Heart left ventricle (tissue), 16 donors: ENCODE measurements around the gene DNAH17. TPM values are rescaled to one million over a fixed set of nuclear protein-coding genes. Genes with fewer than 3 reads are reported as not detected.

Experiments used
- ATAC-seq, 4 donors: fragments of 200-7000 bp; cut with Tn5 transposase; one replicate each; pipeline ENCODE4 v1.9.1; 2020 to 2022; ENCODE audit warnings: moderate library complexity in 4 of 4, mild to moderate bottlenecking in 3 of 4, moderate number of reproducible peaks in 1 of 4
- DNase-seq, 5 donors: peaks; one replicate each; pipeline ENCODE4 v3.0.0-alpha.2; 2020
- H3K27ac ChIP-seq, 12 donors: fragments of 200-600 bp; sonication (generic) in 4 of 12; one replicate each; pipeline versions ENCODE4 v1.5.0 to v1.8.0; 2016 to 2022; ENCODE audit warnings: mild to moderate bottlenecking in 2 of 12
- H3K27me3 ChIP-seq, 9 donors: fragments of 200-600 bp; sonication (generic) in 2 of 9; one replicate each; pipeline versions ENCODE4 v1.5.1 to v1.8.0; 2016 to 2022; ENCODE audit warnings: mild to moderate bottlenecking in 3 of 9
- H3K36me3 ChIP-seq, 9 donors: fragments of 200-600 bp; sonication (generic) in 2 of 9; one replicate each; pipeline versions ENCODE4 v1.5.0 to v1.8.0; 2018 to 2022; ENCODE audit warnings: mild to moderate bottlenecking in 2 of 9
- H3K4me1 ChIP-seq, 12 donors: fragments of 200-600 bp; sonication (generic) in 4 of 12; one replicate each; pipeline versions ENCODE4 v1.5.0 to v1.8.0; 2016 to 2022; ENCODE audit warnings: mild to moderate bottlenecking in 3 of 12
- H3K4me3 ChIP-seq, 12 donors: fragments of 200-600 bp; sonication (generic) in 4 of 12; one replicate each; pipeline versions ENCODE4 v1.5.0 to v1.8.0; 2017 to 2022; ENCODE audit warnings: mild to moderate bottlenecking in 9 of 12, moderate library complexity in 4 of 12
- H3K9me3 ChIP-seq, 12 donors: fragments of 200-600 bp; sonication (generic) in 4 of 12; one replicate each; pipeline versions ENCODE4 v1.5.0 to v1.8.0; 2016 to 2022; ENCODE audit warnings: mild to moderate bottlenecking in 1 of 12
- POLR2A ChIP-seq, 2 donors: fragments of 450-650 bp; IDR thresholded peaks; one replicate each; pipeline ENCODE4 v1.6.1; 2017; ENCODE audit warnings: antibody characterized with exemption in 2 of 2, mild to moderate bottlenecking in 2 of 2, moderate library complexity in 2 of 2
- WGBS, 4 donors: extraction: QIAGEN DNeasy Blood & Tissue Kit in 2 of 4; methylation state at CpG; one replicate each; pipeline versions ENCODE4 v1.1.5 to v1.1.7; 2013 to 2018; 5-methylcytosine and 5-hydroxymethylcytosine counted together
- intact Hi-C, 10 donors: fragments of 100-400 bp; cut with DNase I; formaldehyde crosslinking; loops; one replicate each; pipeline versions ENCODE4 v1.11.1 to v1.14.2; 2022
- polyA plus RNA-seq, 2 donors: library from polyadenylated mRNA; stranded (reverse); fragments of 200-250 nt; gene quantifications; one replicate each; pipeline ENCODE4 v1.2.3, GENCODE V29; 2013
- total RNA-seq, 9 donors: library from RNA; depleted of rRNA in 2 of 9; stranded (reverse); fragments of >200 nt in 2 of 9; fragmentation: NEBNext Ultra II Directional in 3 of 9; extraction: Animal tissue kit (Norgen Biotek cat#: 25700) in 3 of 9; gene quantifications; one replicate each; pipeline versions ENCODE4 v1.1.0 to v1.2.4, GENCODE V29; 2016 to 2023
- TF ChIP-seq, protein P1 (sequence below), 12 donors: fragments of 200-600 bp; sonication (generic) in 4 of 12; IDR thresholded peaks; one replicate each; pipeline versions ENCODE4 v1.5.0 to v1.8.0; 2018 to 2022; ENCODE audit warnings: antibody characterized with exemption in 12 of 12, mild to moderate bottlenecking in 5 of 12
- donor health status: ischemic (EF 13 %, LVEDD 7.1; RV severe dilation, severe dysfunction).
- donor health status: healthy with polysubstance abuse.
- donor health status: DM: no; HTN: yes; CAD: no.
- donor health status: DM: no; HTN: no; CAD: no.
- donor health status: ischemic (EF 25% LVEDD 6.9; RV normal size, moderate dysfunction).
- donor health status: ischemic (EF 25% LVEDD 5.7; RV mildly dilated, moderate dysfunction).
- donor health status: healthy.
- donor health status: DM: yes; HTN: yes; CAD: no.
- donor health status: ischemic (EF 35%, LVEDD 5.7; RV mildly dilated, moderate dysfunction).
- donor health status: nonischemic (EF 11% LVEDD 7.7; RV severe dilation, severe dysfunction).
- donor health status: DM: yes; HTN: yes; CAD: no.
- donor health status: PGD.
- donor health status: ischemic (EF 29% LVEDD 5.4; RV normal size, mild dysfunction).
- donor health status: nonischemic (EF 23%, LVEDD 6.1; RV moderate dilation, normal function).

DNAH17 gene
- total and polyA plus RNA-seq, 11 donors: 0.02 to 0.63 (median 0.17) TPM; not detected in 4

- H3K27me3 ChIP-seq: no peaks in the 10 kb centered on the region
- DNase-seq (peak; percentile 68 to 89 (median 78)), ATAC-seq (peak; percentile 61 to 87 (median 78))
- peak overlapping the region; percentile 22 to 98 (median 71) for H3K27ac ChIP-seq
- no peaks in the 10 kb centered on the region for H3K9me3 ChIP-seq
- no peak for TF ChIP-seq POLR2A (IDR thresholded peaks at IDR 0.05)
- TF ChIP-seq, protein P1, sequence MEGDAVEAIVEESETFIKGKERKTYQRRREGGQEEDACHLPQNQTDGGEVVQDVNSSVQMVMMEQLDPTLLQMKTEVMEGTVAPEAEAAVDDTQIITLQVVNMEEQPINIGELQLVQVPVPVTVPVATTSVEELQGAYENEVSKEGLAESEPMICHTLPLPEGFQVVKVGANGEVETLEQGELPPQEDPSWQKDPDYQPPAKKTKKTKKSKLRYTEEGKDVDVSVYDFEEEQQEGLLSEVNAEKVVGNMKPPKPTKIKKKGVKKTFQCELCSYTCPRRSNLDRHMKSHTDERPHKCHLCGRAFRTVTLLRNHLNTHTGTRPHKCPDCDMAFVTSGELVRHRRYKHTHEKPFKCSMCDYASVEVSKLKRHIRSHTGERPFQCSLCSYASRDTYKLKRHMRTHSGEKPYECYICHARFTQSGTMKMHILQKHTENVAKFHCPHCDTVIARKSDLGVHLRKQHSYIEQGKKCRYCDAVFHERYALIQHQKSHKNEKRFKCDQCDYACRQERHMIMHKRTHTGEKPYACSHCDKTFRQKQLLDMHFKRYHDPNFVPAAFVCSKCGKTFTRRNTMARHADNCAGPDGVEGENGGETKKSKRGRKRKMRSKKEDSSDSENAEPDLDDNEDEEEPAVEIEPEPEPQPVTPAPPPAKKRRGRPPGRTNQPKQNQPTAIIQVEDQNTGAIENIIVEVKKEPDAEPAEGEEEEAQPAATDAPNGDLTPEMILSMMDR (IDR thresholded peaks at IDR 0.05): no peak
- 45 to 53% (median 48%) methylated on average over 15 of the region's 15 CpGs for WGBS, 4 donors
- H3K36me3 ChIP-seq: peaks cover 0 to 15% (median 0%) of the 10 kb centered on the region in 9 donors
- H3K4me3 ChIP-seq: peak overlapping the region in 1 of 12 donors; percentile 12
- intact Hi-C loops: loop anchor here in 4 of 10 donors (5.0 kb wide), 2 partner anchors 33 to 38 kb away; no protein-coding TSS in a partner anchor
- peaks cover 20 to 100% (median 85%) of the 10 kb centered on the region in 12 donors for H3K4me1 ChIP-seq
Observed at GRCh38 chr17:78383725-78384471, 193.3 kb downstream of the DNAH17 start.

DNA sequence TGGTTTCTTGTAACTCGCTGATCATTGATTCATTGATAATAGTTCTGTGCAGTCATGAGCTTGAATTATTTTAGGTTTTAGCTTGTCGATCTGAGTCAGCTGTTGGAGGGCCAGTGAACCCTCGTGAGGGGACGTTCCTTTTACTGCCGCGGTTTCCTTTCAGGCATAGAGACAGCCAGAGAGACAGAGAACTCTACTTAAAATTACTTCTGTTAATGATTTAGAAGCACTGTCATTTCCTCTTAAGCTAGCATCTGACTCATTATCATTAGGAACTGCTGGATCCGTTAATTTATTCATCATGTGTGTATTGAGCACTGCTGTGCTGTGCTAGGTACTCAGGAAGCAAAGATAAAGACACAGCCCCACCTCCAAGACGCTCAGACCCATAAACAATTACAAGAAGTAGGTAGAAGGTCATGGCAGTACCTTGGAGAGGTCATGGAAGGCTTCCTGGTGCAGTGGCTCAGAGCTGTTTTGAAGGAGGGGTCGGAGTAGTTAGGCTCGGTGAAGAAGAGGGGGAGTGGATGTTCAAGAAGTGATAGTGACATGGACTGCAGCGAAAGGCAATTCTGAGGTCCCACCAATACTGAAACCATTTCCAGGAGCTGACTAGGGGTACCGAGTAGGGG, 195.5 kb downstream of the DNAH17 start:
- Histone ChIP-seq H3K9me3 (no peaks in the 10 kb centered on the region), H3K4me3 (peak overlapping the region in 2 of 12 donors; percentile 2 to 37), H3K27me3 (no peaks in the 10 kb centered on the region), H3K4me1 (peaks cover 11 to 94% (median 67%) of the 10 kb centered on the region in 12 donors), H3K36me3 (peaks cover 0 to 15% (median 0%) of the 10 kb centered on the region in 9 donors), H3K27ac (peak overlapping the region in 11 of 12 donors; percentile 7 to 98 (median 56))
- ATAC-seq: peak in 3 of 4 donors; percentile 23 to 66 (median 42)
- no peak for DNase-seq
- intact Hi-C loops: loop anchor here in 4 of 10 donors (5.0 kb wide), 2 partner anchors 36 to 41 kb away; no protein-coding TSS in a partner anchor
- no peak for TF ChIP-seq POLR2A (IDR thresholded peaks at IDR 0.05)
- TF ChIP-seq, protein P1 (IDR thresholded peaks at IDR 0.05): no peak
- WGBS, 4 donors: 51 to 58% (median 53%) methylated on average over 12 of the region's 12 CpGs

DNA sequence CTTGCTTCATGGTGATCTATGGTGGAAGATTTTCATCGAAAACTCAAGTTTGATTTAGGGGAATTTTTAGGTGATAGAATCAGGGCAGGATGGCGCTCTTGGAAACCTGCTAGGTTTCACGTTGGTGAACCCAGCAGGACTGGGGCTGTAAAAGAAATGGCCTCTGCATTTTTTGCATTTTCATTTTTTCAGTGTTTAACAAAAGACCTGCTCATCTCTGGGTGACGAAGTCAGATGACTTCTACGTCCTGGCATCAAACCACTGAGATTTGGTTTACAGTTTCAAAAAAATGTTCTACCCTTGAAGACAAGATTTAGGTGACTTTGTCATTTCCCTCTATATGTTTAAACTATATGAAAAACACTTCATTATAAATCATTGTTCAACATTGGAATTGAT, 196.8 kb downstream of the DNAH17 start:
- DNase-seq (no peak), ATAC-seq (no peak)
- intact Hi-C loops: loop anchor here in 4 of 10 donors (5.0 kb wide), 2 partner anchors 37 to 42 kb away; no protein-coding TSS in a partner anchor
- Histone ChIP-seq H3K27me3 (no peaks in the 10 kb centered on the region), H3K4me1 (peaks cover 11 to 94% (median 58%) of the 10 kb centered on the region in 12 donors), H3K36me3 (peaks cover 0 to 15% (median 0%) of the 10 kb centered on the region in 9 donors), H3K9me3 (no peaks in the 10 kb centered on the region), H3K27ac (peak overlapping the region in 1 of 12 donors; percentile 98), H3K4me3 (no peak overlapping the region)
- TF ChIP-seq, protein P1 (IDR thresholded peaks at IDR 0.05): no peak
- TF ChIP-seq POLR2A (IDR thresholded peaks at IDR 0.05): no peak
- WGBS, 4 donors: 80 to 90% (median 85%) methylated on average over 5 of the region's 5 CpGs

- H3K4me3 ChIP-seq: peak overlapping the region; percentile 68 to 99 (median 94)
- no peaks in the 10 kb centered on the region for H3K9me3 ChIP-seq
- TF ChIP-seq, protein P1 (IDR thresholded peaks at IDR 0.05): no peak
- TF ChIP-seq POLR2A (IDR thresholded peaks at IDR 0.05): no peak
- peak overlapping the region; percentile 66 to 98 (median 86) for H3K27ac ChIP-seq
- no peaks in the 10 kb centered on the region for H3K27me3 ChIP-seq
- WGBS, 4 donors: 6 to 8% (median 8%) methylated on average over 5 to 7 of the region's 7 CpGs
- no peak for ATAC-seq
- peaks cover 0 to 10% (median 0%) of the 10 kb centered on the region in 9 donors for H3K36me3 ChIP-seq
- intact Hi-C loops: loop anchor here in 1 of 10 donors (2.0 kb wide), 1 partner anchor 18 kb away; no protein-coding TSS in a partner anchor
- peaks cover 7 to 94% (median 51%) of the 10 kb centered on the region in 12 donors for H3K4me1 ChIP-seq
- no peak for DNase-seq
Observed at GRCh38 chr17:78379131-78379491, 198.1 kb downstream of the DNAH17 start.
